C4-2B (cell line): ENCODE data around the gene DIP2B.

Experiments used
- H3K27ac ChIP-seq: fragments of 450-650 bp; 2 replicates; pipeline ENCODE4 v1.5.1; 2017
- ZFX ChIP-seq: fragments of 450-650 bp; IDR thresholded peaks from 2 replicates; pipeline ENCODE4 v1.6.1; 2017
- TF ChIP-seq, protein P1 (sequence below): fragments of 450-650 bp; conservative IDR thresholded peaks from 2 replicates; pipeline ENCODE4 v1.5.1; 2017; ENCODE audit warnings: mild to moderate bottlenecking

The DIP2B gene

DNA sequence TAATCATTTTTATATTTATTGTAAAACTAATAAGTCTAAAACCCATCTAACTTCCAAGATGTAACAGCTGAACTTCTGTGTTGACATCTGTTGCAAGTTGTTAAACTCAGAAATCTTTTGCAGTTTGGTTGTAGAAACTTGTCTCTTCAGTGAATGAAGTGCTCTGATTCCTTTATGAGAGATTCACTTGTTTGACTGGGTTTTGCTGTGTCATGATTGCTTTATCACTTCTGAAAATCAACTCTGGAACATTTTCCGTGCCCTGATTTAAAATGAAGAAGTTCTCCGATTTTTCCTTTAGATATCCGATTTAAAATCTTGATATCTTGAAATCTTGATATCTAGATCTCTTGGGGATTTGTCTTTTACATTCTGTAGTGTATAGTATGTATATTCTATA, 65.1 kb downstream of the DIP2B start:
- no peak overlapping the region for H3K27ac ChIP-seq
- TF ChIP-seq, protein P1, sequence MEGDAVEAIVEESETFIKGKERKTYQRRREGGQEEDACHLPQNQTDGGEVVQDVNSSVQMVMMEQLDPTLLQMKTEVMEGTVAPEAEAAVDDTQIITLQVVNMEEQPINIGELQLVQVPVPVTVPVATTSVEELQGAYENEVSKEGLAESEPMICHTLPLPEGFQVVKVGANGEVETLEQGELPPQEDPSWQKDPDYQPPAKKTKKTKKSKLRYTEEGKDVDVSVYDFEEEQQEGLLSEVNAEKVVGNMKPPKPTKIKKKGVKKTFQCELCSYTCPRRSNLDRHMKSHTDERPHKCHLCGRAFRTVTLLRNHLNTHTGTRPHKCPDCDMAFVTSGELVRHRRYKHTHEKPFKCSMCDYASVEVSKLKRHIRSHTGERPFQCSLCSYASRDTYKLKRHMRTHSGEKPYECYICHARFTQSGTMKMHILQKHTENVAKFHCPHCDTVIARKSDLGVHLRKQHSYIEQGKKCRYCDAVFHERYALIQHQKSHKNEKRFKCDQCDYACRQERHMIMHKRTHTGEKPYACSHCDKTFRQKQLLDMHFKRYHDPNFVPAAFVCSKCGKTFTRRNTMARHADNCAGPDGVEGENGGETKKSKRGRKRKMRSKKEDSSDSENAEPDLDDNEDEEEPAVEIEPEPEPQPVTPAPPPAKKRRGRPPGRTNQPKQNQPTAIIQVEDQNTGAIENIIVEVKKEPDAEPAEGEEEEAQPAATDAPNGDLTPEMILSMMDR, result no peak
- TF ChIP-seq ZFX, result no peak

DNA sequence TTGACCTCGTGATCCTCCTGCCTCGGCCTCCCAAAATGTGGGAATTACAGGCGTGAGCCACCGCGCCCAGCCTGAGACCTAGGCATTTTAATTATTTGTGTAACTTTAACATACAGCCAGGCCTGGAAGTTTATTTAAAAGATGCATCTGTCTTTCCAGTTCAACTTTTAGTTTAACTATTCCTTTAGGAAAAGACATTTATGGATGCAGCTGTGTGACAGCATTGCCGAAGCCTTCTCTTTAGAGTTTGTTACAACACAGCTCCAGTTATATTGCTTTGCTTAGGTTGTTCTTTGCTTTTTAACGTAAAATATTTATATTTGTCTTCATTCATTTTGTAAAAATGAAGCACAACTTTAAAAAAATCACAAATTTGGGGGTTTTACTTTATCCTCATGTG, 67.0 kb downstream of the DIP2B start:
- TF ChIP-seq, protein P1, result no peak
- H3K27ac ChIP-seq, result no peak overlapping the region

DNA sequence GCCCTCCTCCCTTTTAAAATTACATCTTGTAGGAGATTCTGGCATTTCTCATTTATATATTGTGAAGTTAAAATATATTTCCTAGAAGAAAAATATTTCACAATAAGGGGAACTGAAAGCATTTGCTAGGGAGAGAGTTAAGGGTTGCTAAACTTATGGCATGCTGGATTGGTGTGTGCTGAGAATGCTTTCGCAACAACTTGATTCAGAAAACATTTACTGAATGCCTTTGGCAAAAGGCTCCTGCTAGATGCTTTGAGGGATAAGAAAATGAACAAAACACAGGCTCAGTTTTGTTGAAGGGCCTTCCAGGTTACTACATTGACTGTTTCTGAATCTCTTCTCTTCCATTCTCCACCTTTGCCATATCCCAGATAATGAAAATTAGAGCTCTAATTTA, 67.5 kb downstream of the DIP2B start:
- TF ChIP-seq ZFX, result no peak
- TF ChIP-seq, protein P1, result no peak
- no peak overlapping the region for H3K27ac ChIP-seq

DNA sequence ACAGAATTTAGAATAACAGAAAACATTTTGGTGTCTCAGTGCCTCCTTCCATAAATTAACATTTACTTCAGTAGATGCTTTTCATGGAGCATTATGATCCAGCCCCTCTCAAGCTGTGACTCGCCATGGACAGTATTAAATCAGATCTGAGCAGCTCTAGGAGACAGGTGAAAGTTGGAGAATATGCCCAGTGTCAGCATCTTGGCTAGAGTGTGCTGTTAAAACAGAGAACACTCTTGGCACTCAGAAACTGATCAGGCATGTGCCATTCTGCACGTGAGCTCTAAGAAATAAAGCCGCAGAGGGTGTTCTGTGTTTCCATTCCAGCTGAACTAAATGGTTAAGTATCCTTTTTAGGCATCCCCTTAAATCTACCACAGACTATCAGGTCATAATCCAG, 68.0 kb downstream of the DIP2B start:
- no peak overlapping the region for H3K27ac ChIP-seq

DNA sequence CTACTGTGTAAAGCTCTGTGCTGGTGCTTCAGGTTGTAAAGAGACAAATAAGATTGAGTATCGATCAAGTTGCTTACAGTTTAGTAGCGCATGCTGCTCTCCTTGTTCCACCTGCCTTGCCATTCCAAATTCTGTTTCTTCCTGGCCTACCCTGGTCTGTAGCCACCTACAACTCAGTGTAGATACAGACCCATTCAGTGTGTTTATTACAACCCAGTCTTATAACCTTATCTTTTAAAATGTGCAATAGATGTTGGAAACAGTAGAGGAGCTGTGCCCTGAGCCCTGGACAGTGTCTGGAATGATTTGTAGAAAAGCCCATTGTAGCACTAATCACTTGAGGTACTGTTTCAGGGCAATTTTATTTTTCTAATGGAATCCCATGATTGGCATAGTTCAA, 68.5 kb downstream of the DIP2B start:
- TF ChIP-seq, protein P1, result no peak
- TF ChIP-seq ZFX, result no peak
- no peak overlapping the region for H3K27ac ChIP-seq

More for the DNA sequence above, 68.0 kb downstream of the DIP2B start:
- no peak for TF ChIP-seq ZFX
- TF ChIP-seq, protein P1, result no peak

DNA sequence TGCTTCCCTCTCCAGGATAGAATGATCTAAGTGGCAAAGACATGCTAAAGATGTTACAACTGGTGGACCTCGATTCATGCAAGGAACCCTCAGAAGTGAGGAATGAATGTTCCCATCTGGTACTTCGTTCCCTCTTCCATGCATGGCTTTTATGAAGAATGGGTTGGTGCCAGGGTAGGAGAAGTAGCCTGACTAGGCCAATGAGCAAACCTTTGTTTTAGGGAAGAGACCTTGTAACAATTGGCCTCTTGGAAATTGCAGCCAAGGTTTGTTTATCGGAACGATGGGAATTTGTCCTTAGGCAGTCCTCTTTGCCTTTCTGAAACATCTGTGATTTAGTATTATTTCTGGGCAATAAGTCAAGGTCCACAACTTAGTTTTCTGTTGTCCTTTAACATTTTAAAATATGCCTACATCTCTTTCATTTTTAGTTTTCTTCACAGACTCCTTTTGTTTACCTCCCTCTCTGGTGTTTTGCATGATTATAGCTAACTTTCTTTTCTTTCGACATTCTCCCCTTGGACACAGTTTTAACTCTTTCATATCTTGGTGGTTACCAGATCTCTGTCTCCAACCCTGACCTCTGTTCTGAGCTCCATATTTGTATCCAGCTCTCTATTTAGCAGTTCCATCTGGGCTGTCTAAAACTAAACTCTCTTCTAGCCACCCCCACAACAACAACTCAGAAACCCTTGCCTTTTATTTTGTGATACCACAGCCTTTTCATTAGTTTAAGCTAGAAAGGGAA, 70.0 kb downstream of the DIP2B start:
- H3K27ac ChIP-seq, result no peak overlapping the region
- TF ChIP-seq, protein P1, result no peak
- no peak for TF ChIP-seq ZFX

DNA sequence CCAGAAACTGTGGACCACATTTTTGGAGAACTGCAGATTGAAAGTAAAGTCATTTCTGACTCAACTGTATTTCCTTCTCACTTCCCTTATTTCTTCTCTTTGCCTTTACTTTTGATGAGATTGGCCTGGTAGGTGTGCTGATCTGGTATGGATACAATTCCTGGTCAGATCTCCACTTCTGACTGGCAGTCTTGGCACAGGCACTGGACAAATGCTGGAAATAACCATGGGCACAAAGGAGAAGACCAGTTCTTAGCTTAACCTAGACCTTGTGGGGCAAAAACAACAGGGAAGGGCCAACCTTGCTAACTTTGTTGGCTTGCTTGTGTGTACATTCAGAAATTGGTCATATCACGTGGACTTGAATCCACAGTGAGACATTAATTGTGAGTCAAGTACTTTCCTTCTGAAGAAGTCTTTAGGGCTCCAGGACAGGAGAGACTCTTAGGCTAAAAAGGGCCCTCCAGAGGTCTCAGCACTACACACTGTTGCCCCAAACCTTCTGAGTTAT, 75.0 kb downstream of the DIP2B start:
- H3K27ac ChIP-seq, result no peak overlapping the region
- TF ChIP-seq ZFX, result no peak
- TF ChIP-seq, protein P1, result no peak
